ENCODE data around the gene DRD2. TPM values are rescaled to one million over a fixed set of nuclear protein-coding genes. Genes with fewer than 3 reads are reported as not detected.

DRD2 gene
- total RNA-seq, 2 donors from 2014 or later = not detected

DNA sequence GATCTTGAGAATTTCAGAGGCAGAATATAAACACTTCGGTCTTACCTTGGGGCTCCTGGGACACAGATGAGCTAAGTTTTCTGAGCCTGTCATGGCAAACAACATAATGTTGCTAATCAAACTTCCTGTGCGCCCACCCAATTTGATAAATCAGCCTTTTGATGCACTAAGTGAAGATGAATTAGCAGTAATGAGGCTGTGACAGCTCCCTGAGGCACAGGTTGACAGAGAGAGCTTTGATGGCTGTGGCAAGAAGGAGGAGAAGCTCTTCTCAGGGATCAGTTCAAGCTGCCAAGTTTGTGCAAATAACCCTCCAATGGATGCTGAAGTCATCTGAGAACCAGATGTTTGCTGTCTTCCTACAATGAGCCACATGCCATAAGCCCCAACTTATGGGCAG is 34.4 kb downstream of the DRD2 start:
- H3K27me3 ChIP-seq = no peaks in the 10 kb centered on the region
- no peak for DNase-seq (ENCODE audit: low spot score)
- H3K4me3 ChIP-seq = no peak overlapping the region
- H3K27ac ChIP-seq = no peak overlapping the region
- no peaks in the 10 kb centered on the region for H3K36me3 ChIP-seq
- H3K4me1 ChIP-seq = no peaks in the 10 kb centered on the region
- H3K9me3 ChIP-seq = no peaks in the 10 kb centered on the region
- TF ChIP-seq, protein P1, sequence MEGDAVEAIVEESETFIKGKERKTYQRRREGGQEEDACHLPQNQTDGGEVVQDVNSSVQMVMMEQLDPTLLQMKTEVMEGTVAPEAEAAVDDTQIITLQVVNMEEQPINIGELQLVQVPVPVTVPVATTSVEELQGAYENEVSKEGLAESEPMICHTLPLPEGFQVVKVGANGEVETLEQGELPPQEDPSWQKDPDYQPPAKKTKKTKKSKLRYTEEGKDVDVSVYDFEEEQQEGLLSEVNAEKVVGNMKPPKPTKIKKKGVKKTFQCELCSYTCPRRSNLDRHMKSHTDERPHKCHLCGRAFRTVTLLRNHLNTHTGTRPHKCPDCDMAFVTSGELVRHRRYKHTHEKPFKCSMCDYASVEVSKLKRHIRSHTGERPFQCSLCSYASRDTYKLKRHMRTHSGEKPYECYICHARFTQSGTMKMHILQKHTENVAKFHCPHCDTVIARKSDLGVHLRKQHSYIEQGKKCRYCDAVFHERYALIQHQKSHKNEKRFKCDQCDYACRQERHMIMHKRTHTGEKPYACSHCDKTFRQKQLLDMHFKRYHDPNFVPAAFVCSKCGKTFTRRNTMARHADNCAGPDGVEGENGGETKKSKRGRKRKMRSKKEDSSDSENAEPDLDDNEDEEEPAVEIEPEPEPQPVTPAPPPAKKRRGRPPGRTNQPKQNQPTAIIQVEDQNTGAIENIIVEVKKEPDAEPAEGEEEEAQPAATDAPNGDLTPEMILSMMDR (IDR thresholded peaks at IDR 0.05) = no peak

DNA sequence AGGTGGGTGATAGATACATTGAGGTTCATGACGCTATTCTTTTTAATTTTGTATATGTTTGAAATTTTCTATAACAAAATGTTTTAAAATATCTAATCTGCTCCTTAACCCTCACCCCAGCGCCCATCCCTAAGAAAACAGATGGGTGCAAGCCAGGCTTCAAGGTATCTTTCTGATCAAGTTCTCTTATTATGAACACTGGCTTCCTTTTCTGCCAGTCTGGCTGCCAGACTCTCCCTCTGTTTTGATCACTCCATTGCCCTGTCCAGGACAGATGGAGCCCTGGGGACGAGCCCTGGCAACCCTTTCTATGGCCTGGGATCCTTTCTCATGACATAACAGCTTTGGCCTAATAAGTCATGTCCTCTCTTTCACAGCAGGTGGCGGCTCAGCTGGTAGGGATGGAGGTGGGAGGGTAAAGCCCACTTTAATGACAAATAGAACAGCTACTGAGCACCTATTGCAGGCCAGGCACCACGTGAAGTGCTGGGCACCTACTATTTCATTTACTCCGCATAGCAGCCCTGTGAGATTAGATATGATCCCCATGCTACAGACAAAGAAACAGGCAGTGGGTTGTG is 38.4 kb downstream of the DRD2 start:
- no peak for DNase-seq (ENCODE audit: low spot score)
- H3K4me3 ChIP-seq = no peak overlapping the region
- H3K27me3 ChIP-seq = no peaks in the 10 kb centered on the region
- no peaks in the 10 kb centered on the region for H3K36me3 ChIP-seq
- H3K9me3 ChIP-seq = no peaks in the 10 kb centered on the region
- H3K4me1 ChIP-seq = no peaks in the 10 kb centered on the region
- TF ChIP-seq, protein P1 (IDR thresholded peaks at IDR 0.05) = no peak
- no peak overlapping the region for H3K27ac ChIP-seq

DNA sequence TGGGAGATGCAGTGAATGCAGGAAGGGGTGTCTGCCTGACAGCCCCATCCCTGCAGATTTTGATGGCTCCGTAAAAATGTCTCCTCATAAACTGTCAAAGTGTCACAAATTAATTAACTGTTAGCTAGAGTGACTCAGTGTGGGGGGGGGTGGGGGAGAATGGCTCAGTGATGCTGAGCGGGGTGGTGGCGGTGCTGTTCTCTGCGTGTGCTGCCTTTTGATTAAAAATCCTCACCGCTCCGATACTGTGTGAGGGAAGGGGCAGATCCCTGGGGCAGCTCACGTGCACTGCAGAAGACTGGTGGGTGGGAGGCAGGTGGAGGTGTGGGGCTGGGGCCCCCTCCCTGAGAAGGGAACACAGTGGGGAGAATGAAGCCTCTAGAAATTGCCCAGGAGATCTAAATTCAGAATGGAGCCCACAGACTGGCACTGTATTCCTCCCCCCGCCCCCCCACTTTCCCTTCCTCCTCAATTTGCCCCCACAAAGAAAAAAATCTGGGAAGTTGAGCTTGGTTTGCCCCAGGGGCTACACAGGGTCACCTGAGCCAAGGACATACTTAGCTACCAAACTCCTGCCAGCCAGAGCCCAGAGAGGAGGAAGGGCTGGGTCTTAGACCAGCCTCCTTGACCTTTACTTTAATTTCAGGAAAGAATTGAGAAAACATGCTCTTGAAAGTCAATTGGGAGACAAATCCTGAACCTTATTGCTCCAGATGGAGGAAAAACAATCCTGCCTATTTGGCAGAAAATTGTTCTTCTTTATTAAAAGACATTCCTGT is 39.8 kb downstream of the DRD2 start:
- TF ChIP-seq, protein P1 (IDR thresholded peaks at IDR 0.05) = no peak
- Histone ChIP-seq H3K27ac (no peak overlapping the region), H3K4me3 (no peak overlapping the region), H3K4me1 (no peaks in the 10 kb centered on the region), H3K9me3 (no peaks in the 10 kb centered on the region), H3K36me3 (no peaks in the 10 kb centered on the region), H3K27me3 (no peaks in the 10 kb centered on the region)
- no peak for DNase-seq (ENCODE audit: low spot score)

DNA sequence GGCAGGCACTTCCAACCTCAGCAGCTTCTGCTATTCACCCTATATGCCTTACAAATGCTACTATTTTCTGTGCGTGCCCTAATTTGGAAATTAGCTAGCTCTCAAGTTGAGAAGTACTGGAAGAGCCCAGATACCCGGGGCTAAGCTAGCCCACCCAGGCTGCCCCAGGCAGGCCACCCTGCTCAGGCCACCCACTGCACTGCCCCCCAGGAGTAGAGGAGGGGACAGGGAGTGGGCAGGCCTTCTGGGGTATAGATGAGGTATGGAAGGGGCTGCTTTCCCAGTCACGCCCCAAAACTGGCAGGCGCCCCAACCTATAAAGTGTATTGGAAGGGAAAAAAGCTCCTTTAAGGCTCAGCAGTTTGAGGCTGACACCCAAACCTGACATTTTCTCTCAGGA is 43.5 kb downstream of the DRD2 start:
- Histone ChIP-seq H3K4me3 (no peak overlapping the region), H3K36me3 (no peaks in the 10 kb centered on the region), H3K27ac (no peak overlapping the region), H3K9me3 (no peaks in the 10 kb centered on the region), H3K4me1 (no peaks in the 10 kb centered on the region), H3K27me3 (no peaks in the 10 kb centered on the region)
- TF ChIP-seq, protein P1 (IDR thresholded peaks at IDR 0.05) = no peak
- DNase-seq (ENCODE audit: low spot score) = no peak

DNA sequence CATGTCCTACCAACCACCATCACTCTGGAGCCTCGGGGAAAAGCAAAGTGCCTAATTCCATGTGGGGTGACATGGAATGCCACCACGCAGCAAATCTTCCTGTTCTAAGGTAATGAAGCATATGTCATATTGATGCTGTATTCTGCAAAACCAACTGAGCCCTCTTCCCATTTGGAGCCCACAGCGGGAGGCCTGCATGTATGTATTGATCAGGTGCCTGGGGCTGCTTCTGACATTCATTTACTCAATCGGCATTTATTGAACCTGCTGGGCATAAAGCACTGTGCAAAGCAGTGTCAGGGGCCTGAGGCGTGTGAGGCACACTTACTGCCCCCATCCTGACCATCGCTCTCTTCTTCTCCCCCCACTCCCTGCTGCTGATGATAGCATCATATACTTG is 48.5 kb downstream of the DRD2 start:
- Histone ChIP-seq H3K27ac (no peak overlapping the region), H3K27me3 (no peaks in the 10 kb centered on the region), H3K36me3 (no peaks in the 10 kb centered on the region), H3K9me3 (no peaks in the 10 kb centered on the region), H3K4me1 (no peaks in the 10 kb centered on the region), H3K4me3 (no peak overlapping the region)
- no peak for DNase-seq (ENCODE audit: low spot score)
- TF ChIP-seq, protein P1 (IDR thresholded peaks at IDR 0.05) = no peak
